Left ventricle myocardium inferior (tissue), 1 donor: ENCODE data around the gene DNAH3. TPM values are rescaled to one million over a fixed set of nuclear protein-coding genes. Genes with fewer than 3 reads are reported as not detected.
A peak's percentile ranks its signal among the peaks of the same experiment; 100 is the strongest.

Source experiments
- DNase-seq: peaks from one replicate; pipeline ENCODE4 v3.0.0-alpha.2; 2020
- H3K27ac ChIP-seq: fragments of 200-600 bp; replicated peaks from 2 replicates; pipeline ENCODE4 v1.8.0; 2021
- H3K27me3 ChIP-seq: fragments of 200-600 bp; 2 replicates; pipeline ENCODE4 v1.8.0; 2021; ENCODE audit warnings: low read depth
- H3K36me3 ChIP-seq: fragments of 200-600 bp; 2 replicates; pipeline ENCODE4 v1.8.0; 2021
- H3K4me1 ChIP-seq: fragments of 200-600 bp; 2 replicates; pipeline ENCODE4 v1.8.0; 2021
- H3K4me3 ChIP-seq: fragments of 200-600 bp; 2 replicates; pipeline ENCODE4 v1.8.0; 2021; ENCODE audit warnings: mild to moderate bottlenecking, moderate library complexity
- H3K9me3 ChIP-seq: fragments of 200-600 bp; replicated peaks from 2 replicates; pipeline ENCODE4 v1.8.0; 2021
- intact Hi-C: fragments of 100-400 bp; cut with micrococcal nuclease; formaldehyde crosslinking; loops from one replicate; pipeline ENCODE4 v1.11.0; 2022
- total RNA-seq: library from RNA; stranded (reverse); fragmentation: NEBNext Ultra II Directional; extraction: Animal tissue kit (Norgen Biotek cat#: 25700); gene quantifications from one replicate; pipeline ENCODE4 v1.2.1, GENCODE V29; 2021
- TF ChIP-seq, protein P1 (sequence below): fragments of 200-600 bp; IDR thresholded peaks from 2 replicates; pipeline ENCODE4 v1.8.0; 2021; ENCODE audit warnings: antibody characterized with exemption, mild to moderate bottlenecking, borderline replicate concordance
- donor health status: DM: no; HTN: yes; CAD: no; lungs with severe emphysema.

Gene DNAH3
- total RNA-seq, 1 donor from 2014 or later, result 1.8 TPM

DNA sequence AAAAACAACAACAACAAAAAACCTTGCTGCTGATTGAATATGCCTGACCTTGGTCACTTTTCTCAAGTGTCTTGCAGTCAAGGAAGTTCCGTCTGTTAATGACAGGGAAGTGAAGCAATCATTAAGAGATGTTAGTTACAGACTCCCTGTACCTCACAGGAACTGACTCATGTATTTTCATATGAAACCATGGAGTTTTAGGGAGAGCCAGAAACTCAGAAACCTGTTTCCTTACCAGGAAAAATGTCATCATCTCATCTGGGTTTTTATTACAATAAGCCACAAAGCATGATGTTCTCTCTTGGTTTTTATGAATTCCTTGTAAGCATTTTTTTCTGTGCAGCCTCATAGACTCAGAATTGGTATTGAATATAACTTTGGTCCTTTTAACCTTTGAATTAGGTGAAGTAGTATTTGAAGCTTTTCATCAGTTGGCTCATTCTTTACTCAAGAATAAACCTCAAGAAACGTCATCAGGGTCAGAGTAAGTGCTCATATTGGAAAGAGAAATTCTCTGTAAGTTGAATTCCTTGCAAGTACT, 239.8 kb downstream of the DNAH3 start:
- no peak for DNase-seq
- Histone ChIP-seq H3K4me1 (peaks cover 65% of the 10 kb centered on the region), H3K4me3 (no peak overlapping the region), H3K36me3 (peaks cover 2% of the 10 kb centered on the region), H3K27ac (peak overlapping the region; percentile 70), H3K9me3 (no peaks in the 10 kb centered on the region), H3K27me3 (no peaks in the 10 kb centered on the region)
- TF ChIP-seq, protein P1, sequence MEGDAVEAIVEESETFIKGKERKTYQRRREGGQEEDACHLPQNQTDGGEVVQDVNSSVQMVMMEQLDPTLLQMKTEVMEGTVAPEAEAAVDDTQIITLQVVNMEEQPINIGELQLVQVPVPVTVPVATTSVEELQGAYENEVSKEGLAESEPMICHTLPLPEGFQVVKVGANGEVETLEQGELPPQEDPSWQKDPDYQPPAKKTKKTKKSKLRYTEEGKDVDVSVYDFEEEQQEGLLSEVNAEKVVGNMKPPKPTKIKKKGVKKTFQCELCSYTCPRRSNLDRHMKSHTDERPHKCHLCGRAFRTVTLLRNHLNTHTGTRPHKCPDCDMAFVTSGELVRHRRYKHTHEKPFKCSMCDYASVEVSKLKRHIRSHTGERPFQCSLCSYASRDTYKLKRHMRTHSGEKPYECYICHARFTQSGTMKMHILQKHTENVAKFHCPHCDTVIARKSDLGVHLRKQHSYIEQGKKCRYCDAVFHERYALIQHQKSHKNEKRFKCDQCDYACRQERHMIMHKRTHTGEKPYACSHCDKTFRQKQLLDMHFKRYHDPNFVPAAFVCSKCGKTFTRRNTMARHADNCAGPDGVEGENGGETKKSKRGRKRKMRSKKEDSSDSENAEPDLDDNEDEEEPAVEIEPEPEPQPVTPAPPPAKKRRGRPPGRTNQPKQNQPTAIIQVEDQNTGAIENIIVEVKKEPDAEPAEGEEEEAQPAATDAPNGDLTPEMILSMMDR, result no peak
- intact Hi-C loops, result no loop called here

DNA sequence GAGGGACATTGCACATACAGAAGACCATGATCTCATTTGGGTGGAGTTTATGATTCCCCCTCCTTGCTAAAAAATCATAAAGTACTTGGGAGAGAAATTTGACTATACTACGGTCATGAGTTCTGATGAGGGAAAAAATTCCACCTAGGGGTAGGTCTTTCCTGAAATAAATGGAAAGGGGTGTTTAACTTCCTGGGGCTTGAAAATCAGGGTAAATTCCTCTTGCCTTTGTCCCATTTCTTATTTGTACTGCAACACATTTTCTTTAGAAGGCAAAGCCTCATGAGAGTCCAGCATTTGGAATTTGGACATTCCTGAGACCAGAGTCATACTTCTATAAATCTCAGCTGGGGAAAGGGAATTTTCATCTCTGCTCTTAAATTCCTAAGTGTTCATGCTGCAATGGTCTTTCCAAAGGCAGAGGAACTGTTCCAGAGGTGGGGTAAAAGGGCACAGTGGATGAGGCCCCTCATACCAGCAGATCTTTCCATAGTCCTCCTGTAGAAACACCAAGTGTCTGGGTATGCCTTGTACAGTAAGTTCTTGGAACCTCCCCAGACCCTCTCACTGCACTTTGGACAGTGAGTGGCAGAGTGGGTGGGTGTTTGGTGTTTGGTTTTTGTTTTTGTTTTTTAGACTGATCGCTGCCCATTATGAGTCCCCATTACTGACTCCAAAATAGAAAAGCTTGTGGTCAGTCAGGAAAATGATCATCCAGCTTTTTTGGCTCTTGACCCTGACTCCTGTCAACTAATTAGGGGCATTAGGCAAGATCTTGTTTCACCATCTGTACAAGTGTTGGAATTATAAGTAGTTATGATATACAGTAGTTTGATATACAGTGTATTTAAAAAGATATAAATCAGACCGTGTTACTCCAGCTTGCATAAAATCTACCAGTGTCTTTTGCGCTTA, 244.0 kb downstream of the DNAH3 start:
- no peaks in the 10 kb centered on the region for H3K9me3 ChIP-seq
- H3K4me1 ChIP-seq, result peaks cover 82% of the 10 kb centered on the region
- no peaks in the 10 kb centered on the region for H3K36me3 ChIP-seq
- DNase-seq, result no peak
- H3K4me3 ChIP-seq, result no peak overlapping the region
- intact Hi-C loops, result no loop called here
- peak overlapping the region; percentile 99 for H3K27ac ChIP-seq
- H3K27me3 ChIP-seq, result no peaks in the 10 kb centered on the region
- TF ChIP-seq, protein P1, result no peak

DNA sequence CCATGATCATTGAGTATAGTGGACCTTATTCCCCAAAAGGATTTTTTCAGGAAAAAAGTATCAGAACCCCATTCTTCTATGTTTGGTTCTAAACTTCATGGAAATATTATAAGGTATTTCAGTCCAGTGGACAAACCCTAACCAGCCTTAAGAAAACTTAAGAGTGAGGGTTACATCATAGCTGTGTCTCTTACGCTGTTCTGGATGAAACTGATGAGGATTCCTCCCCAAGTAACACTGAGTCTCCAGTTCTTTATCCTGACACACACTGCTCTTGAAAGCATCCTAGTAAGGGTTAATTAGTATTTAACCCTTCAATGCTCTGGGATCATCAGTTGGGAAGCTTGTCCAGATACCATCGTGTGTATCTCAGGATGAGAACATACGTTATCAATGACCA, 245.1 kb downstream of the DNAH3 start:
- no peaks in the 10 kb centered on the region for H3K36me3 ChIP-seq
- intact Hi-C loops, result no loop called here
- H3K4me1 ChIP-seq, result peaks cover 81% of the 10 kb centered on the region
- H3K9me3 ChIP-seq, result no peaks in the 10 kb centered on the region
- no peaks in the 10 kb centered on the region for H3K27me3 ChIP-seq
- peak overlapping the region; percentile 99 for H3K27ac ChIP-seq
- TF ChIP-seq, protein P1, result no peak
- no peak overlapping the region for H3K4me3 ChIP-seq
- DNase-seq, result no peak

DNA sequence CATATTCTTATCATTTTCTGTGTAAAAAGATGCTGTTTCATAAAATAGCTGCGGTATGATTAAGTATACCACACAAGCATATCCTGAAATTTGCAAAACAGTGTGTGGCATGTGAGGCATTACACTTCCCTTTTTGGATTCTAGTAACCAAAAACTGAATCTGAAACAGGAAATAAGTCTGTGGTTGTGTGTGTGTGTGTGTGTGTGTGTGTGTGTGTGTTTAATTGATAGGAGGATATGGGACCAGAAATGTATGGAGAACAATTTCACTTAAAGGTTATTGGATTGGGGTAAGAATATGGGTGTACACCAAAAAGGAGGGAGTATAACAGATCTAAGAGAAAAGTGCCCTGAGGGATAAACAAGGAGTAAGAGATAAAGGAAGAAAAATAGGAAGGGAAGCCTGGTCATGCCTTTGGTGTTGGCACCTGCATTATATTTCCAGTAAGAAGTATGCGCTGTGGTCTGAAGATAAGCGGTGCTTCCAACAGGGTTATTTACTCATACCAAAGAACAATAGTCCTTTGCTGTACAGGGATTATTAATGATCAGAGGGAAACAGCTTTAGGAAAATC, 246.1 kb downstream of the DNAH3 start:
- peaks cover 80% of the 10 kb centered on the region for H3K4me1 ChIP-seq
- H3K27ac ChIP-seq, result peak overlapping the region; percentile 99
- no peak for DNase-seq
- H3K9me3 ChIP-seq, result no peaks in the 10 kb centered on the region
- intact Hi-C loops, result loop anchor here (5.0 kb wide), 1 partner anchor 42 kb away; no protein-coding TSS in a partner anchor
- TF ChIP-seq, protein P1, result no peak
- H3K36me3 ChIP-seq, result no peaks in the 10 kb centered on the region
- H3K4me3 ChIP-seq, result peak overlapping the region; percentile 19
- H3K27me3 ChIP-seq, result no peaks in the 10 kb centered on the region

DNA sequence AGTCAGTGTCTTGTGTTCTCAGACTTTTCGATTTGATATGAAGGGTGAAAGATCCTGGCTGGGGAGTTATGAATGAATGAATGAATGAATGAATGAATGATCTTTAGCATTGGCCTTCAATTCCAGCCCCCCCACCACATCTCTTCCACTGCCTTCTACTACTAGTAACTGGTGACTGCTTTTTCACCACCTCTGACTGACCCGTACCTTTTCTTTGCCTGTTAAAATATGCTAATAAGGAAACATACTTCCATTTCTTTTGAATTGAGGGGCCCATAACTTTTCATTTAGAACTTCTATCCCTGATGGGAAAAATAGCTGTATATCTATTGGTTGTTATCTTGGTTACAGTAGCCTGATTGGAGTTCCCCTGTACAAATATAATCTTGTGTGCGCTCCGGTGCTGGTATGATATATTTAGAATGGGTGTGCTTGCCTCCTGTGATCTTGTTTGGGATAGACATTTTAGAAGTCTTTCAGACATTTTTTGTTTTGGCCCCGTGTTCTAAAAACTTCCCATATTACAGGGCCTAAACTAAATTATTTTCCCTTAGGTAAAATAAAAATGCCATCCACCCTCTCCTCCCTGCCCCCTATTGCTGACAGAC, 246.6 kb downstream of the DNAH3 start:
- TF ChIP-seq, protein P1, result no peak
- H3K4me3 ChIP-seq, result peak overlapping the region; percentile 19
- H3K27me3 ChIP-seq, result no peaks in the 10 kb centered on the region
- DNase-seq, result no peak
- peaks cover 86% of the 10 kb centered on the region for H3K4me1 ChIP-seq
- H3K27ac ChIP-seq, result peak overlapping the region; percentile 99
- H3K9me3 ChIP-seq, result no peaks in the 10 kb centered on the region
- H3K36me3 ChIP-seq, result no peaks in the 10 kb centered on the region
- intact Hi-C loops, result loop anchor here (5.0 kb wide), 1 partner anchor 42 kb away; no protein-coding TSS in a partner anchor
